ENCODE measurements around the gene LDLRAD4.

GRCh38 chr18:13183790-13184189, 34.8 kb upstream of the LDLRAD4 start:
- TF ChIP-seq POLR2AphosphoS5 (IDR thresholded peaks at IDR 0.05): no peak
- no peak for TF ChIP-seq CTCF (IDR thresholded peaks at IDR 0.05)

Data from upper lobe of left lung (tissue), 4 donors.